OCI-LY1 (cell line): ENCODE measurements around the gene TBX19.

Source experiments
- H2AFZ ChIP-seq: fragments of 200-600 bp; sonication (generic), shearing (Covaris generic); 2 replicates; pipeline ENCODE4 v1.6.0; 2014; ENCODE audit warnings: antibody characterized with exemption, mild to moderate bottlenecking, low read length
- H3F3A ChIP-seq: fragments of 200-600 bp; sonication (generic), shearing (Covaris generic); 2 replicates; pipeline ENCODE4 v1.6.0; 2014; ENCODE audit warnings: mild to moderate bottlenecking, antibody characterized with exemption, low read length, moderate library complexity; ENCODE audit not compliant: insufficient read depth
- H3K27ac ChIP-seq: fragments of 200-600 bp; sonication (generic); 2 replicates; pipeline ENCODE4 v1.5.1; 2014; ENCODE audit warnings: low read length, mixed run types, mild to moderate bottlenecking, low read depth; ENCODE audit not compliant: poor library complexity, severe bottlenecking
- H3K27me3 ChIP-seq: fragments of 200-600 bp; sonication (generic); 2 replicates; pipeline ENCODE4 v1.6.0; 2014; ENCODE audit warnings: antibody characterized with exemption, mild to moderate bottlenecking, low read length, moderate library complexity; ENCODE audit not compliant: insufficient read depth
- H3K36me3 ChIP-seq: fragments of 200-600 bp; sonication (generic); 2 replicates; pipeline ENCODE4 v1.6.1; 2014; ENCODE audit warnings: mild to moderate bottlenecking, antibody characterized with exemption, low read length, moderate library complexity, mixed read lengths; ENCODE audit not compliant: insufficient read depth
- H3K4me1 ChIP-seq: fragments of 200-600 bp; sonication (generic); 2 replicates; pipeline ENCODE4 v1.5.1; 2014; ENCODE audit warnings: mild to moderate bottlenecking, low read length, moderate library complexity; ENCODE audit not compliant: insufficient read depth, severe bottlenecking
- H3K4me2 ChIP-seq: fragments of 200-600 bp; sonication (generic), shearing (Covaris generic); 2 replicates; pipeline ENCODE4 v1.6.1; 2014; ENCODE audit warnings: low read length
- H3K4me3 ChIP-seq: fragments of 200-600 bp; sonication (generic); 2 replicates; pipeline ENCODE4 v1.5.1; 2014; ENCODE audit warnings: low read length, low read depth, mild to moderate bottlenecking, mixed read lengths; ENCODE audit not compliant: poor library complexity, severe bottlenecking
- H3K79me2 ChIP-seq: fragments of 200-600 bp; shearing (Covaris generic); 2 replicates; pipeline ENCODE4 v1.6.1; 2016; ENCODE audit warnings: mixed run types, low read length, mixed read lengths; ENCODE audit not compliant: insufficient read depth
- H3K9ac ChIP-seq: fragments of 200-600 bp; sonication (generic), shearing (Covaris generic); 2 replicates; pipeline ENCODE4 v1.6.1; 2014; ENCODE audit warnings: mild to moderate bottlenecking, low read length, mixed read lengths
- H3K9me2 ChIP-seq: fragments of 200-600 bp; sonication (generic), shearing (Covaris generic); 2 replicates; pipeline ENCODE4 v1.6.1; 2014; ENCODE audit warnings: low read depth, mild to moderate bottlenecking, low read length, mixed read lengths
- H3K9me3 ChIP-seq: fragments of 200-600 bp; shearing (Covaris generic); 2 replicates; pipeline ENCODE4 v1.6.1; 2014; ENCODE audit warnings: low read length, mixed read lengths
- H4K20me1 ChIP-seq: fragments of 200-600 bp; sonication (generic), shearing (Covaris generic); 2 replicates; pipeline ENCODE4 v1.6.0; 2016; ENCODE audit warnings: mild to moderate bottlenecking, low read length; ENCODE audit not compliant: insufficient read depth
- EZH2 ChIP-seq: fragments of 200-600 bp; sonication (generic), shearing (Covaris generic); IDR thresholded peaks from 2 replicates; pipeline ENCODE4 v1.8.0; 2017; ENCODE audit warnings: borderline replicate concordance, mixed run types, mild to moderate bottlenecking, antibody characterized with exemption, low read length, moderate library complexity, mixed read lengths
- TF ChIP-seq, protein P1 (sequence below): fragments of 200-600 bp; sonication (generic), shearing (Covaris generic); IDR thresholded peaks from 2 replicates; pipeline ENCODE4 v1.5.1; 2017; ENCODE audit warnings: mild to moderate bottlenecking, antibody characterized with exemption, low read length, moderate library complexity, mixed read lengths

The TBX19 gene

GRCh38 chr1:168243636-168244212 lies 37.0 kb upstream of the TBX19 start:
- Histone ChIP-seq H3K9me3 (no peaks in the 10 kb centered on the region), H3K9me2 (no peaks in the 10 kb centered on the region), H3K79me2 (0 out of 2 replicates have a peak, but pooled peaks cover 4% of the 10 kb centered on the region), H3K4me1 (no peaks in the 10 kb centered on the region), H3K9ac (no peak overlapping the region), H3K4me2 (no peak overlapping the region), H3K27ac (no peak overlapping the region), H3F3A (no peaks in the 10 kb centered on the region), H2AFZ (no peak overlapping the region), H4K20me1 (no peaks in the 10 kb centered on the region), H3K36me3 (peaks cover 94% of the 10 kb centered on the region), H3K4me3 (no peak overlapping the region), H3K27me3 (no peaks in the 10 kb centered on the region)
- TF ChIP-seq, protein P1, sequence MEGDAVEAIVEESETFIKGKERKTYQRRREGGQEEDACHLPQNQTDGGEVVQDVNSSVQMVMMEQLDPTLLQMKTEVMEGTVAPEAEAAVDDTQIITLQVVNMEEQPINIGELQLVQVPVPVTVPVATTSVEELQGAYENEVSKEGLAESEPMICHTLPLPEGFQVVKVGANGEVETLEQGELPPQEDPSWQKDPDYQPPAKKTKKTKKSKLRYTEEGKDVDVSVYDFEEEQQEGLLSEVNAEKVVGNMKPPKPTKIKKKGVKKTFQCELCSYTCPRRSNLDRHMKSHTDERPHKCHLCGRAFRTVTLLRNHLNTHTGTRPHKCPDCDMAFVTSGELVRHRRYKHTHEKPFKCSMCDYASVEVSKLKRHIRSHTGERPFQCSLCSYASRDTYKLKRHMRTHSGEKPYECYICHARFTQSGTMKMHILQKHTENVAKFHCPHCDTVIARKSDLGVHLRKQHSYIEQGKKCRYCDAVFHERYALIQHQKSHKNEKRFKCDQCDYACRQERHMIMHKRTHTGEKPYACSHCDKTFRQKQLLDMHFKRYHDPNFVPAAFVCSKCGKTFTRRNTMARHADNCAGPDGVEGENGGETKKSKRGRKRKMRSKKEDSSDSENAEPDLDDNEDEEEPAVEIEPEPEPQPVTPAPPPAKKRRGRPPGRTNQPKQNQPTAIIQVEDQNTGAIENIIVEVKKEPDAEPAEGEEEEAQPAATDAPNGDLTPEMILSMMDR, result no peak
- TF ChIP-seq EZH2, result no peak

DNA sequence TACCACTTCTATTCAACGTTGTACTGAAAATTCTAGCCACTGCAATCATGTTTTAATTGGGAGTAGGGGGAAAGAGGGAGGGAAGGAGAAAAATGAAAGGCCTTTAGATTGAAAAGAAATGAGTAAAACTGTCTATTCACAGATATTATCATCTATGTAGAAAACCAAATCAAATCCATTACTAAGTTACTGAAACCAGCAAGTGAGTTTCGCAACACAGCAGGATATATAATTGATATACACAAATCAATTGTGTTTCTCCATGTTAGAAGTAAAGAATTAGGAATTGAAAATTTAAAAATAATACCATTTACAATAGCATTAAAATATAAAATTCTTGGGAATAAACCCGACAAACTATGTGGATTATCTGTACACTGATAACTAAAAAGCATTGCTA lies 35.6 kb upstream of the TBX19 start:
- no peaks in the 10 kb centered on the region for H3F3A ChIP-seq
- no peaks in the 10 kb centered on the region for H3K9me3 ChIP-seq
- no peaks in the 10 kb centered on the region for H3K4me1 ChIP-seq
- H3K36me3 ChIP-seq, result peaks cover 91% of the 10 kb centered on the region
- H3K79me2 ChIP-seq, result 0 out of 2 replicates have a peak, but pooled peaks cover 4% of the 10 kb centered on the region
- no peaks in the 10 kb centered on the region for H4K20me1 ChIP-seq
- H3K27me3 ChIP-seq, result no peaks in the 10 kb centered on the region
- no peaks in the 10 kb centered on the region for H3K9me2 ChIP-seq
- no peak for TF ChIP-seq EZH2
- TF ChIP-seq, protein P1, result no peak
- no peak overlapping the region for H3K27ac ChIP-seq
- no peak overlapping the region for H2AFZ ChIP-seq
- no peak overlapping the region for H3K4me2 ChIP-seq
- H3K4me3 ChIP-seq, result no peak overlapping the region
- no peak overlapping the region for H3K9ac ChIP-seq

- Histone ChIP-seq H3K9me3 (no peaks in the 10 kb centered on the region), H3K4me3 (no peak overlapping the region), H3K9me2 (no peaks in the 10 kb centered on the region), H3K79me2 (0 out of 2 replicates have a peak, but pooled peaks cover 4% of the 10 kb centered on the region), H3K27me3 (no peaks in the 10 kb centered on the region), H2AFZ (no peak overlapping the region), H3K9ac (no peak overlapping the region), H3K27ac (no peak overlapping the region), H3K4me1 (no peaks in the 10 kb centered on the region), H3K36me3 (peaks cover 86% of the 10 kb centered on the region), H4K20me1 (no peaks in the 10 kb centered on the region), H3K4me2 (no peak overlapping the region), H3F3A (no peaks in the 10 kb centered on the region)
- no peak for TF ChIP-seq EZH2
- TF ChIP-seq, protein P1, result no peak
Measured at GRCh38 chr1:168246506-168246905, 34.2 kb upstream of the TBX19 start.
